ENCODE measurements around the gene KAT7. TPM values are rescaled to one million over a fixed set of nuclear protein-coding genes. Genes with fewer than 3 reads are reported as not detected.
A peak's percentile ranks its signal among the peaks of the same experiment; 100 is the strongest.

Gene KAT7
- total RNA-seq, 1 experiment from 2014 or later: 38.1 TPM

DNA sequence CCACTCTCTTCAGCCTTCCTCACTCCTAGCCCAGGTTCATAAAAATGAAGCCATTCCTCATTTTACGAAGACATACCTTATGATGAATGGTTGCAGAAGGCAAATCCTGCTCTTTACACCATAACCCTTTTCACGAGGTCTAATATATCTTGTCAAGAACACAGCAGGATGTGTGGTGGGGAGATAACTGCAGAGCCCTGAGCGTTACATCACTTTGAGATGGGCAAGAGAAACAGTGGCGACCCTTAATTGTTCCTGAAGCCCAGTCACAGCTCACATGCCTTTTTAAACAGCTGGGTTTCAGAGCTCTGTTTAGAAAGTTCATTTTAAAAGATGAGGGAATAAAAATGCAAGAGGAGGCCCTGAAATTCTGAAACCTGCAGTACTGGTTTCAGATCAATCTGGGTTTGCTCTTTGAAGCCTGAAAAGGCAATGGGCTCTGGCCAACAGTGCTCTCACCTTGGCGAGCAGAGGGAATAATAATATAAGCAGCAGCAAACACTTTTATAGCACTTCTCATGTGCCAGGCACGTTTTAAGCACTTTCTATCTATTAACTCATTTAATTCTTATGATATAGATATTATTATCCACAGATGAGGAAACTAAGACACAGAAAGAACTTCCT lies 27.4 kb upstream of the KAT7 start:
- no peak for DNase-seq (ENCODE audit: low read depth)

DNA sequence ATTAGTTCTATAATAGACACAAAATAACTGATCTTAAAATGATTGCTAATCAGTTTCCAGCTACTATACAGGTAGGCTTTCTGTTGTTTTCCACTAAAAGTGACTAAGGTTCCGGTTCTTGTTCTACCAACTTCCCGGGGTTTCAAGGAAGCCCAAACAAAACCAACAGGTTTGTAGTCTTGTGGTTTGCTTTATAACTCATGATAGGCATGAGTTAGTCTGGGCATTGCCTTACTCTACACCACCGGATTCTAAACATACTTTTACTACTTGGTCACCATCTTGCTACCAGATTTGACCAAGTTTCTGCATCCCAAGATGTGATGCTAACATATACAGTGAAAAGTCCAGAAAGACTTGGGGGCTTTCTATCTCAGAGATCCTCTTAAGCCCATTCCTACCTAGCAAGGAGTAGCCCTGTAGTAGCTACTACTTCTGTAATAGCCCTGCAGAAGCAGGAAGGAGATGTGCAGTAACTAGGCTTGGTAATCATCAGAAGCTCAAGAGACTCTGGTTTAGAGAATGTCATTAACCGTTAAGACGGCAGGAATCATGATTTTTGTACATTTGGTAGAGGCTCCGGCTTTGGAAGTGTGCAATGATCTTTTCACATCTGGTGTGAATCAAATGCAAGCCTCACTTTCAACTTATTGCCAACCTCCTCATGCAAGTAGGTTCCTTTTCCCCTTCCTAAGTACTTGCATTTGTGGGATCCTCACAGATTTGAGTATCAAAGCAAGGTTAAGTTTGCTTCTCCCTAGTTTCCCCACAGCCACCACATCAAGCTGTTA lies 26.1 kb upstream of the KAT7 start:
- DNase-seq (ENCODE audit: low read depth): no peak

DNA sequence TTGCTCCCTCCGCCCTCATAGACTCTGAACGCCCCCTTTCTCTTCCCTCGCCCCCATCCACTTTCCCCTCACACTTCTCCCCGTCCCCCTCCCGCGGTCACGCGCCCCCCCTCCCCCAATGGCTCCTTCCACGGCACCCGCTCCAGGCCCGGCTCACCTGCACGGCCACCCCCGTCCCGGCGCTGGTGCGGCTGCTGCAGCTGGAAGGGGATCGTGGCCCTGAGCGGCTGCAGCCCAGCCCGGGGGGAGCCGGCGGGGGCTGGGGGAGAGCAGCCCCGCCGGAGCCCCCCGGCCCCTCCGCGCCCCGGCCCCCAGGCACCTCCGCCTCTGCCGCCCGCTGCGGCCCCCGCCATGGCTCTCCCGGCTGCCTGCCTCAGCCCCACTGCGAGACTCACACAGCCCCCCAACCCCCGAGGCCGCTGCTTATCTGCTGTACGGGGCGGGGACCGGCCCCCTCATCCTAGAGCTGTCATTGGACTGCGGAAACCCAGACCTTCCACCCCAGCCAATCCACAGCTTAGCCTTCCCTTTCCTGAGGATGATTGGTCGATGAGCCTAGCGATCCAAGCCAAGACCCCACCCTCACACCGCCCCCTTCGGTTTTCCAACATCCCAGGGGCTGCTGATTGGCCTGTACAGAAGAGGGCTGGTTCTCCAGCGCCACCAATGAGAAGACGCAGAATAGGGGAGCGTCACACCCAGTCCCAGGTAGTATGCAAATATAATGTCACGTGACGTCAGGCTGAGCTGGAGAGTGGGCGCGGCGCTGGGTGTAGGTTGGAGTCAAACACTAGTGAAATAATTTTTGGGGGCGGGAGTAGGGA lies 24.5 kb upstream of the KAT7 start, which contains the start of gene FAM117A:
Gene FAM117A, minus strand, starts transcription at position 397 of the 824 bp plus-strand sequence. Its CDS starts 44 bp downstream, at position 353.
- peak; percentile 97 for DNase-seq (ENCODE audit: low read depth)

DNA sequence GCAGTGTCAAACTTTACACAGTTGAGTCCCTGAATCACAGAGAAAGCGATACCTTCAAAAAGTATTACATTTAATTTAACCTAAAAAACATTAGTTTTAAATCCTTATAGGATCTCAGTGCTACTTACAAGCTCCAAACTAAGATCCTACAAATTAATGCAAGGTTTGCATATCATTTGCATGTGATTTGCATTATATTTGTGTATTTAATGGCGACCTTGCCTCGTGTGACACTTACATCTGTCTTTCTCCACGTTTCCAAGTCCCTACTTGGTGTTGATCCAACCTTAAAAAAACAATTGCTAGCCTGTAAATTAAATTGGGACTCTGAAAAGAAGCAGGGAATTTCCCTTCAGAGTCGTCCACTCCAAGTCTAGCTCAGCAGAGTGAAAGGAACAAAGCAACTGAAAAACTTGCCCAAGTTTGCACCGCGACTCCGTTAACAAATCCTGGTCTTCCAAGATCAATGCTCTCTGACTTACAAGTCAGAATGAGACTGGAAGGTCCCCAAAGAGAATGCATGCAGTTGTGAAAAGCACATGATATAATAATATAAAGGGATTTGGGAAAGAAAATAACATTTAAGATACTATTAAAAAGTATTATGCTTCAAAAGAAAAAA lies 23.8 kb upstream of the KAT7 start:
- peak; percentile 16 for DNase-seq (ENCODE audit: low read depth)

- no peak for DNase-seq (ENCODE audit: low read depth)
Observed at GRCh38 chr17:49766918-49767530, 21.5 kb upstream of the KAT7 start.

GRCh38 chr17:49775546-49776260 lies 12.8 kb upstream of the KAT7 start:
- DNase-seq (ENCODE audit: low read depth): peak; percentile 13

DNA sequence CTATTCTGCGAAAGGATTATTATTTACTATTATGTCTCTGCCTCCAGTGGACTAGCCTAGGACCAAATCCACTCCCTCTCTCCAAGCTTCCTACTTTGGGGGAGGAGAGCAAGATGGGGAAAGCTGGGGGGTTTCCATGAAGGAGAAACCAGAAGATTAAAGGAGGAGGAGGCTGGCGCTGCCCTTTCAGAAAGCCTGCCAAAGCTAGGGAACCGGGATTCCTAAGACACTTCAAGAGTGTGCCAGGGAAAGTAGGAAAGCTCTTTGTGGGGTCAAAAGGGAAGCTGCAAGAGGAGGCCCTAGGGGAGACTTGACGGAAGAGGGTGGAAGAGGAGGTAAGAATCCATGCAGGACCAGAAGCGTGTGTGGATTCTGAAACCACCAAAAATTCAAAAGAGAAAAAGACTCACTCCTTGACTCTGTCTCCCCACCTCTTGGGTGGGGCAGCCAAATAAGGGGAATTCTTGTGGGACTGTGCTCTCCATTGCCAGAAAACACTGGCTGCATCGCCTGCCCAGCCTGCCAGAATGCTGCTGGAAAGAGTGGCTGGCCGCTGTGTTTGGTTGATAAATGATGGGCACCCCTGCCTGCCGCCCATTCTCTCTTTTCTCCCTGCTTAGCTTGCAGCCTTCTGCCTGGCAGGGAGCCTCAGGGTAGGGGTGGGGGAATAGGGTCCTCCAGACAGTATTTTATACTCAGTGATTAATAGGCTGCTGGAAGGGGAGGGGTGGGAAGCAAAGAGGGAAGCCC lies 11.8 kb upstream of the KAT7 start:
- no peak for DNase-seq (ENCODE audit: low read depth)

- no peak for DNase-seq (ENCODE audit: low read depth)
Observed at GRCh38 chr17:49777563-49777962, 10.9 kb upstream of the KAT7 start.

DNA sequence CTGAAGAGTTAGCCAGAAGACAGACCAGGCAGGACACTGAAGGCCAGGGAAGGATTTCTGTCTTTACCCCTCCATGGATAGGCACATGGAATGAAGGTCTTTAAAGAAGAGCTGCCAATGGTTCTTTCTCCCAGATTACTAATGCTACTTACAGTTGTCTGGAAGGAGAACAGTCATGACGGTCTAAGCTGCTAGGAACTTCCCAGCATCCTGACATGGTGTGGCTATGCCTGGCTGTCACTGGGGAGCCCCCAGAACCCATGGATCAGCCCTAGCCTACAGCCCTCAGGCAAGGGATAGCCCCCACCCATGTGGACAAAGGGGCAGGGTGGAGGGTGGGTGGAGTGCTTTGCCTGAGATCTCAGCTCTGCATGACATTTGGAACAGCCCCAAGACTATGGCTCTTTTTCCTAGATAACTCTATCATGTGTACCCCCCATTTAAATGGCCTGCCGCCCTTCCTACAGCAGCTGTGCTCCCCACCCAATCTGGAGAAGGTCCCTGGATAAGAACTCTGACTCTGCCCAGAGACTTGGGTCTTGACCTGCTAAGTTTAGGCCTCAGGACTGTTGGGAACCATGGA lies 9.2 kb upstream of the KAT7 start:
- no peak for DNase-seq (ENCODE audit: low read depth)

GRCh38 chr17:49779739-49780231 lies 8.7 kb upstream of the KAT7 start:
- DNase-seq (ENCODE audit: low read depth): peak; percentile 75

- peak; percentile 39 for DNase-seq (ENCODE audit: low read depth)
Observed at GRCh38 chr17:49783071-49783715, 5.3 kb upstream of the KAT7 start.

DNA sequence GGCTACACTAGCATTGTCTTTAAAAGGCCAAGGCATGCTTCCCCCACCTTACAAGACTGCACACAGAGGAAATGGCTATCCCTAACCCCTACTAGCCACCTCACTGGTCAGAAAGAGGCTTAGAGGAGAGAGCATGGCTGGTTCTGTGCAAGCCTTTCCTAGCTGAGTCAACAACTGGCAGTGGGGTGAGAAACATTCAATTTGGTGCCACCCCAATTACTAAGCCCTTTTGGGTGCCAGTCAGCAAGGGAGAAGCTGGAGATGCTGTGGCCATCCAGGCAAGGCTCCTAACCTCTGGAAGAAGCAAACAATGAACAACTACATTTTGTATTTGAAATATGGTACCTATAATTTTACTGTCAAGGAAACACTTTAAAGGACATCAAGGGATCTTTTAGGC lies 4.7 kb upstream of the KAT7 start:
- DNase-seq (ENCODE audit: low read depth): no peak

- no peak for DNase-seq (ENCODE audit: low read depth)
Observed at GRCh38 chr17:49784636-49785035, 3.8 kb upstream of the KAT7 start.

DNA sequence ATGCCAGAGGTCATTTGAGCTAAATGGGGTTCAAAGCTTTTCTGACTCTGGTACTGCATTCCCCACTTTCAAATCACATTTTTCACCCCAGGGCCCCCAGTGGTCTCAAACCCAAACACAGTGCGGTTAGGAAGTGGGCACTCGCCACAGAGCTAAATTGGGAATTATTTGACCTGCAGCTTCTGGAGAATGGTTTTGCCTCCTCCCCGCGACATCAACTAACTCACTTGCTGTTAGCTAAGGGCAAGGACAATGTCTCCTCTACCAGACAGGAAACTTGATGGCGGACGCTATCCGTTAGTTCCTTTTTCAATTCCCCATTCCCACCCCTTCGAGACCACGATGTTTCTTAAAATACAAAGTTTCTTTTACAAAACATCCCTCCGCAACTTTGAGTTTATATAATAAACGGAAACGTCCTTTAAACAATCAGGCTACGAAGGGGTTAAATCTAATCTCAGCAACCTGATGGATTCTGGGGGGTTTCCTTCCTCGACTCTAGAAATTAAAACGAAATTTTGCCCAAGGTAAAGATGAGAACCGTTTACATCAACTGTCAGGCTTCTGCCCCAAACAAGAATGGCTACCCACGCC lies 500 bp upstream of the KAT7 start:
- DNase-seq (ENCODE audit: low read depth): peak; percentile 37

GRCh38 chr17:49789243-49789578 lies 730 bp downstream of the KAT7 start:
- no peak for DNase-seq (ENCODE audit: low read depth)

GRCh38 chr17:49793309-49793708 lies 4.8 kb downstream of the KAT7 start:
- no peak for DNase-seq (ENCODE audit: low read depth)

- no peak for DNase-seq (ENCODE audit: low read depth)
Observed at GRCh38 chr17:49795372-49795771, 6.9 kb downstream of the KAT7 start.

GRCh38 chr17:49798182-49798581 lies 9.7 kb downstream of the KAT7 start:
- peak; percentile 48 for DNase-seq (ENCODE audit: low read depth)

GRCh38 chr17:49798738-49799137 lies 10.3 kb downstream of the KAT7 start:
- no peak for DNase-seq (ENCODE audit: low read depth)

Measured in RPMI7951 (cell line).